Esophagus muscularis mucosa (tissue), 4 donors: ENCODE data around the gene SND1. TPM values are rescaled to one million over a fixed set of nuclear protein-coding genes. Genes with fewer than 3 reads are reported as not detected.

Experiments used
- DNase-seq: peaks from one replicate; pipeline ENCODE4 v3.0.0-alpha.2; 2017; ENCODE audit errors: extremely low spot score
- H3K27ac ChIP-seq, 4 donors: fragments of 200-600 bp; sonication (generic); replicated peaks in 1 of 4; 1 replicate in 3 of 4; 2 replicates in 1 of 4; pipeline ENCODE4 v1.5.1; 2016 to 2019; ENCODE audit warnings: mild to moderate bottlenecking in 1 of 4
- H3K27me3 ChIP-seq, 4 donors: fragments of 200-600 bp; sonication (generic); one replicate each; pipeline versions ENCODE4 v1.5.1 to v1.6.0; 2016 to 2019
- H3K36me3 ChIP-seq, 4 donors: fragments of 200-600 bp; sonication (generic); one replicate each; pipeline ENCODE4 v1.5.1; 2016 to 2019
- H3K4me1 ChIP-seq, 4 donors: fragments of 200-600 bp; sonication (generic); one replicate each; pipeline ENCODE4 v1.5.1; 2016 to 2019
- H3K4me3 ChIP-seq, 4 donors: fragments of 200-600 bp; sonication (generic); 1 replicate in 2 of 4; 2 replicates in 2 of 4; pipeline ENCODE4 v1.5.1; 2016 to 2019; ENCODE audit warnings: mild to moderate bottlenecking in 4 of 4, moderate library complexity in 1 of 4
- H3K9me3 ChIP-seq, 4 donors: fragments of 200-600 bp; sonication (generic); 1 replicate in 3 of 4; 2 replicates in 1 of 4; pipeline ENCODE4 v1.5.1; 2016 to 2019
- EP300 ChIP-seq: sonication (generic); formaldehyde crosslinking; IDR thresholded peaks from one replicate; pipeline ENCODE4 v1.6.1; 2017; ENCODE audit warnings: antibody characterized with exemption
- POLR2A ChIP-seq: fragments of 450-650 bp; IDR thresholded peaks from one replicate; pipeline ENCODE4 v1.6.1; 2017; ENCODE audit warnings: antibody characterized with exemption, moderate library complexity, mild to moderate bottlenecking, low read depth
- POLR2AphosphoS5 ChIP-seq, 2 donors: sonication (generic); formaldehyde crosslinking; IDR thresholded peaks; one replicate each; pipeline ENCODE4 v1.6.1; 2017; ENCODE audit warnings: antibody characterized with exemption in 2 of 2
- WGBS: methylation state at CpG from one replicate; pipeline ENCODE4 v1.1.5; 2018; 5-methylcytosine and 5-hydroxymethylcytosine counted together
- intact Hi-C: fragments of 100-400 bp; cut with DNase I; formaldehyde crosslinking; loops from one replicate; pipeline ENCODE4 v1.15.1; 2023
- total RNA-seq, 4 donors: library from RNA; depleted of rRNA; stranded (reverse); fragments of >200 nt; gene quantifications; one replicate each; pipeline versions ENCODE4 v1.1.0 to v1.2.1, GENCODE V29; 2016
- TF ChIP-seq, protein P1 (sequence below), 3 experiments: fragments of 200-600 bp in 2 of 3; fragments of 450-650 bp in 1 of 3; sonication (generic) in 2 of 3; IDR thresholded peaks; one replicate each; pipeline ENCODE4 v1.5.1; 2017 to 2019; ENCODE audit warnings: antibody characterized with exemption in 3 of 3, mild to moderate bottlenecking in 2 of 3, moderate library complexity in 1 of 3

SND1 gene
- total RNA-seq, 4 donors from 2014 or later: 71.4 to 91.2 (median 81.3) TPM

DNA sequence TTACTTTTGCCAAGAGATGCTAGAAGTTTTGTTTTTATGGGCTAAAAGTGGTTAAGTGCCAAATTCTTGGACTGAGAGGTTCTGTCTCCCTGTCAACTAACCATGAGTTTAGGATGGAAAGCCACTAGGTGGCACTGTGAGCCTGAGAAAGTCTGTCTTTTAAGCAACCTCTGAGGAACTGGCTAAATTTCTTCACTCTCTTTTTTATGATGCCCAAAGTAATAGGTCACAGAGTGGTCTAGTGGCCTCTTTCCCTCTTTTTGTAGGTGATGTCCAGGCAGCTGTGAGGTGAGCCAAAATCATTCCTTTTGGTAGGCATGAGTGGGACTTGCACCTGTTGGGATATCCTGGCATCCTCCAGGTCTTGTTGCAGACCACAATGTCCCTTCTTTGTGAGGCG is 56.8 kb downstream of the SND1 start:
- H3K9me3 ChIP-seq: peaks cover 0 to 7% (median 3%) of the 10 kb centered on the region in 4 donors
- no peak for TF ChIP-seq POLR2A
- TF ChIP-seq EP300: no peak
- TF ChIP-seq POLR2AphosphoS5 (IDR thresholded peaks at IDR 0.05): no peak
- TF ChIP-seq, protein P1, sequence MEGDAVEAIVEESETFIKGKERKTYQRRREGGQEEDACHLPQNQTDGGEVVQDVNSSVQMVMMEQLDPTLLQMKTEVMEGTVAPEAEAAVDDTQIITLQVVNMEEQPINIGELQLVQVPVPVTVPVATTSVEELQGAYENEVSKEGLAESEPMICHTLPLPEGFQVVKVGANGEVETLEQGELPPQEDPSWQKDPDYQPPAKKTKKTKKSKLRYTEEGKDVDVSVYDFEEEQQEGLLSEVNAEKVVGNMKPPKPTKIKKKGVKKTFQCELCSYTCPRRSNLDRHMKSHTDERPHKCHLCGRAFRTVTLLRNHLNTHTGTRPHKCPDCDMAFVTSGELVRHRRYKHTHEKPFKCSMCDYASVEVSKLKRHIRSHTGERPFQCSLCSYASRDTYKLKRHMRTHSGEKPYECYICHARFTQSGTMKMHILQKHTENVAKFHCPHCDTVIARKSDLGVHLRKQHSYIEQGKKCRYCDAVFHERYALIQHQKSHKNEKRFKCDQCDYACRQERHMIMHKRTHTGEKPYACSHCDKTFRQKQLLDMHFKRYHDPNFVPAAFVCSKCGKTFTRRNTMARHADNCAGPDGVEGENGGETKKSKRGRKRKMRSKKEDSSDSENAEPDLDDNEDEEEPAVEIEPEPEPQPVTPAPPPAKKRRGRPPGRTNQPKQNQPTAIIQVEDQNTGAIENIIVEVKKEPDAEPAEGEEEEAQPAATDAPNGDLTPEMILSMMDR (IDR thresholded peaks at IDR 0.05): peak; percentile 71 to 73 (median 72)

GRCh38 chr7:127710635-127711034 is 58.6 kb downstream of the SND1 start:
- WGBS: 91% methylated on average over 1 of the region's 1 CpG
- no peak overlapping the region for H3K4me3 ChIP-seq
- intact Hi-C loops: no loop called here
- peaks cover 0 to 7% (median 3%) of the 10 kb centered on the region in 4 donors for H3K9me3 ChIP-seq
- H3K36me3 ChIP-seq: peaks cover 9 to 46% (median 26%) of the 10 kb centered on the region in 4 donors
- no peak overlapping the region for H3K27ac ChIP-seq
- TF ChIP-seq EP300 (no peak), POLR2AphosphoS5 (IDR thresholded peaks at IDR 0.05) (no peak), POLR2A (no peak)
- TF ChIP-seq, protein P1 (IDR thresholded peaks at IDR 0.05): no peak
- DNase-seq: no peak
- H3K4me1 ChIP-seq: peaks cover 0 to 4% (median 0%) of the 10 kb centered on the region in 4 donors
- H3K27me3 ChIP-seq: no peaks in the 10 kb centered on the region

More for the DNA sequence above, 56.8 kb downstream of the SND1 start:
- intact Hi-C loops: loop anchor here (2.0 to 5.0 kb wide), 2 partner anchors 429 to 500 kb away; no protein-coding TSS in a partner anchor
- Histone ChIP-seq H3K27ac (no peak overlapping the region), H3K36me3 (peaks cover 18 to 59% (median 37%) of the 10 kb centered on the region in 4 donors), H3K4me3 (no peak overlapping the region), H3K27me3 (no peaks in the 10 kb centered on the region), H3K4me1 (peaks cover 0 to 4% (median 0%) of the 10 kb centered on the region in 4 donors)
- no peak for DNase-seq
- WGBS: 86% methylated on average over 1 of the region's 1 CpG

- H3K9me3 ChIP-seq: peaks cover 0 to 7% (median 3%) of the 10 kb centered on the region in 4 donors
- H3K27ac ChIP-seq: no peak overlapping the region
- TF ChIP-seq POLR2A: no peak
- TF ChIP-seq, protein P1 (IDR thresholded peaks at IDR 0.05): no peak
- no peaks in the 10 kb centered on the region for H3K27me3 ChIP-seq
- peaks cover 8 to 33% (median 20%) of the 10 kb centered on the region in 4 donors for H3K36me3 ChIP-seq
- H3K4me1 ChIP-seq: peaks cover 0 to 4% (median 0%) of the 10 kb centered on the region in 4 donors
- intact Hi-C loops: no loop called here
- WGBS: 98% methylated on average over 4 of the region's 4 CpGs
- DNase-seq: no peak
- no peak overlapping the region for H3K4me3 ChIP-seq
These were observed 59.9 kb downstream of the SND1 start for GRCh38 chr7:127711872-127712271.

- H3K4me3 ChIP-seq: no peak overlapping the region
- no peaks in the 10 kb centered on the region for H3K27me3 ChIP-seq
- H3K4me1 ChIP-seq: peaks cover 0 to 4% (median 0%) of the 10 kb centered on the region in 4 donors
- TF ChIP-seq EP300 (no peak), POLR2A (no peak), POLR2AphosphoS5 (IDR thresholded peaks at IDR 0.05) (no peak)
- TF ChIP-seq, protein P1 (IDR thresholded peaks at IDR 0.05): no peak
- peaks cover 8 to 36% (median 21%) of the 10 kb centered on the region in 4 donors for H3K36me3 ChIP-seq
- no peak for DNase-seq
- peaks cover 0 to 7% (median 3%) of the 10 kb centered on the region in 4 donors for H3K9me3 ChIP-seq
- intact Hi-C loops: no loop called here
- H3K27ac ChIP-seq: no peak overlapping the region
These were observed 61.0 kb downstream of the SND1 start for GRCh38 chr7:127713006-127713405.

GRCh38 chr7:127713758-127714157 is 61.8 kb downstream of the SND1 start:
- TF ChIP-seq POLR2AphosphoS5 (IDR thresholded peaks at IDR 0.05) (no peak), POLR2A (no peak), EP300 (no peak)
- TF ChIP-seq, protein P1 (IDR thresholded peaks at IDR 0.05): no peak
- no peaks in the 10 kb centered on the region for H3K4me1 ChIP-seq
- WGBS: 92% methylated on average over 4 of the region's 6 CpGs
- H3K27me3 ChIP-seq: no peaks in the 10 kb centered on the region
- peaks cover 8 to 42% (median 28%) of the 10 kb centered on the region in 4 donors for H3K36me3 ChIP-seq
- intact Hi-C loops: no loop called here
- peaks cover 0 to 7% (median 3%) of the 10 kb centered on the region in 4 donors for H3K9me3 ChIP-seq
- no peak overlapping the region for H3K27ac ChIP-seq
- no peak for DNase-seq
- H3K4me3 ChIP-seq: no peak overlapping the region
